HEK293 (cell line): Measurements from ENCODE around the gene SF3B4.

Experiments
- BCL11A ChIP-seq: fragments of 450-650 bp; formaldehyde crosslinking; IDR thresholded peaks from 2 replicates; pipeline ENCODE4 v1.5.1; 2016; ENCODE audit warnings: low read depth, missing biosample characterization, missing genetic modification characterization
- EGR2 ChIP-seq: fragments of 450-650 bp; formaldehyde crosslinking; IDR thresholded peaks from 2 replicates; pipeline ENCODE4 v1.5.1; 2016; ENCODE audit warnings: low read depth, missing biosample characterization, missing genetic modification characterization
- HOXA7 ChIP-seq: sonication (generic); formaldehyde crosslinking; IDR thresholded peaks from 2 replicates; pipeline ENCODE4 v1.8.1; 2022; ENCODE audit warnings: missing genetic modification reagents, borderline replicate concordance
- INSM2 ChIP-seq: fragments of 450-650 bp; formaldehyde crosslinking; IDR thresholded peaks from 2 replicates; pipeline ENCODE4 v1.5.1; 2016; ENCODE audit warnings: missing biosample characterization, missing genetic modification characterization
- KLF9 ChIP-seq: fragments of 450-650 bp; formaldehyde crosslinking; IDR thresholded peaks from 2 replicates; pipeline ENCODE4 v1.5.1; 2016; ENCODE audit warnings: missing biosample characterization, missing genetic modification characterization, low read depth
- MEIS1 ChIP-seq: sonication (generic); formaldehyde crosslinking; IDR thresholded peaks from 2 replicates; pipeline ENCODE4 v1.8.1; 2022; ENCODE audit warnings: missing genetic modification reagents, mild to moderate bottlenecking, borderline replicate concordance
- PATZ1 ChIP-seq: fragments of 450-650 bp; formaldehyde crosslinking; IDR thresholded peaks from 2 replicates; pipeline ENCODE4 v1.5.1; 2016; ENCODE audit warnings: missing biosample characterization, missing genetic modification characterization
- PRDM10 ChIP-seq: fragments of 450-650 bp; formaldehyde crosslinking; IDR thresholded peaks from 2 replicates; pipeline ENCODE4 v1.5.1; 2016; ENCODE audit warnings: missing biosample characterization, missing genetic modification characterization
- REPIN1 ChIP-seq: fragments of 450-650 bp; formaldehyde crosslinking; IDR thresholded peaks from 2 replicates; pipeline ENCODE4 v1.5.1; 2017; ENCODE audit warnings: missing biosample characterization, missing genetic modification characterization, low read depth
- SALL2 ChIP-seq: fragments of 450-650 bp; formaldehyde crosslinking; IDR thresholded peaks from 2 replicates; pipeline ENCODE4 v1.5.0; 2017; ENCODE audit warnings: missing biosample characterization, mild to moderate bottlenecking, missing genetic modification characterization, borderline replicate concordance
- SP3 ChIP-seq: fragments of 450-650 bp; formaldehyde crosslinking; IDR thresholded peaks from 2 replicates; pipeline ENCODE4 v1.5.1; 2016; ENCODE audit warnings: missing biosample characterization, missing genetic modification characterization
- TCF7L2 ChIP-seq: IDR thresholded peaks from 2 replicates; pipeline ENCODE4 v1.6.1; 2011; ENCODE audit warnings: low read depth, mild to moderate bottlenecking, inconsistent platforms, low read length, moderate library complexity, borderline replicate concordance
- ZNF112 ChIP-seq: fragments of 450-650 bp; formaldehyde crosslinking; IDR thresholded peaks from 2 replicates; pipeline ENCODE4 v1.5.0; 2017; ENCODE audit warnings: missing biosample characterization, missing genetic modification characterization
- ZNF23 ChIP-seq: fragments of 450-650 bp; formaldehyde crosslinking; IDR thresholded peaks from 2 replicates; pipeline ENCODE4 v1.5.1; 2016; ENCODE audit warnings: missing biosample characterization, missing genetic modification characterization, borderline replicate concordance
- ZNF473 ChIP-seq: fragments of 450-650 bp; formaldehyde crosslinking; IDR thresholded peaks from 2 replicates; pipeline ENCODE4 v1.5.1; 2017; ENCODE audit warnings: missing biosample characterization, missing genetic modification characterization
- ZNF664 ChIP-seq: fragments of 450-650 bp; formaldehyde crosslinking; IDR thresholded peaks from 2 replicates; pipeline ENCODE4 v1.5.1; 2016; ENCODE audit warnings: missing biosample characterization, missing genetic modification characterization
- ZNF692 ChIP-seq: fragments of 450-650 bp; formaldehyde crosslinking; IDR thresholded peaks from 2 replicates; pipeline ENCODE4 v1.5.1; 2016; ENCODE audit warnings: missing biosample characterization, missing genetic modification characterization
- ZSCAN18 ChIP-seq: fragments of 450-650 bp; formaldehyde crosslinking; IDR thresholded peaks from 2 replicates; pipeline ENCODE4 v1.5.1; 2016; ENCODE audit warnings: missing biosample characterization, missing genetic modification characterization
- TF ChIP-seq, protein P1 (sequence below): fragments of 450-650 bp; formaldehyde crosslinking; conservative IDR thresholded peaks from 2 replicates; pipeline ENCODE4 v1.5.1; 2016; ENCODE audit warnings: low read depth, missing biosample characterization, missing genetic modification characterization
- TF ChIP-seq, protein P2 (sequence below): IDR thresholded peaks from 2 replicates; pipeline ENCODE4 v1.6.1; 2011; ENCODE audit warnings: mild to moderate bottlenecking, low read depth, low read length, borderline replicate concordance

The SF3B4 gene

GRCh38 chr1:149927563-149928400, at the start of gene SF3B4 (continued):
- TF ChIP-seq KLF9 (peak; percentile 96), ZSCAN18 (no peak), ZNF473 (tag by site-specific recombination) (no peak), BCL11A (tag by site-specific recombination) (no peak), ZNF692 (peak; percentile 7), INSM2 (tag by site-specific recombination) (peak; percentile 39; the same call in 1 of the 2 replicates), ZNF23 (tag by site-specific recombination) (no peak), ZNF664 (tag by site-specific recombination) (no peak), ZNF112 (tag by site-specific recombination) (no peak), PRDM10 (tag by site-specific recombination) (no peak; the same call in 1 of the 2 replicates), TCF7L2 (no peak), EGR2 (tag by site-specific recombination) (no peak), HOXA7 (CRISPR knock-in tag) (no peak), REPIN1 (tag by site-specific recombination) (no peak), MEIS1 (CRISPR knock-in tag) (no peak), SALL2 (tag by site-specific recombination) (no peak), PATZ1 (tag by site-specific recombination) (peak; percentile 43), SP3 (tag by site-specific recombination) (peak; percentile 99)
- TF ChIP-seq, protein P1, sequence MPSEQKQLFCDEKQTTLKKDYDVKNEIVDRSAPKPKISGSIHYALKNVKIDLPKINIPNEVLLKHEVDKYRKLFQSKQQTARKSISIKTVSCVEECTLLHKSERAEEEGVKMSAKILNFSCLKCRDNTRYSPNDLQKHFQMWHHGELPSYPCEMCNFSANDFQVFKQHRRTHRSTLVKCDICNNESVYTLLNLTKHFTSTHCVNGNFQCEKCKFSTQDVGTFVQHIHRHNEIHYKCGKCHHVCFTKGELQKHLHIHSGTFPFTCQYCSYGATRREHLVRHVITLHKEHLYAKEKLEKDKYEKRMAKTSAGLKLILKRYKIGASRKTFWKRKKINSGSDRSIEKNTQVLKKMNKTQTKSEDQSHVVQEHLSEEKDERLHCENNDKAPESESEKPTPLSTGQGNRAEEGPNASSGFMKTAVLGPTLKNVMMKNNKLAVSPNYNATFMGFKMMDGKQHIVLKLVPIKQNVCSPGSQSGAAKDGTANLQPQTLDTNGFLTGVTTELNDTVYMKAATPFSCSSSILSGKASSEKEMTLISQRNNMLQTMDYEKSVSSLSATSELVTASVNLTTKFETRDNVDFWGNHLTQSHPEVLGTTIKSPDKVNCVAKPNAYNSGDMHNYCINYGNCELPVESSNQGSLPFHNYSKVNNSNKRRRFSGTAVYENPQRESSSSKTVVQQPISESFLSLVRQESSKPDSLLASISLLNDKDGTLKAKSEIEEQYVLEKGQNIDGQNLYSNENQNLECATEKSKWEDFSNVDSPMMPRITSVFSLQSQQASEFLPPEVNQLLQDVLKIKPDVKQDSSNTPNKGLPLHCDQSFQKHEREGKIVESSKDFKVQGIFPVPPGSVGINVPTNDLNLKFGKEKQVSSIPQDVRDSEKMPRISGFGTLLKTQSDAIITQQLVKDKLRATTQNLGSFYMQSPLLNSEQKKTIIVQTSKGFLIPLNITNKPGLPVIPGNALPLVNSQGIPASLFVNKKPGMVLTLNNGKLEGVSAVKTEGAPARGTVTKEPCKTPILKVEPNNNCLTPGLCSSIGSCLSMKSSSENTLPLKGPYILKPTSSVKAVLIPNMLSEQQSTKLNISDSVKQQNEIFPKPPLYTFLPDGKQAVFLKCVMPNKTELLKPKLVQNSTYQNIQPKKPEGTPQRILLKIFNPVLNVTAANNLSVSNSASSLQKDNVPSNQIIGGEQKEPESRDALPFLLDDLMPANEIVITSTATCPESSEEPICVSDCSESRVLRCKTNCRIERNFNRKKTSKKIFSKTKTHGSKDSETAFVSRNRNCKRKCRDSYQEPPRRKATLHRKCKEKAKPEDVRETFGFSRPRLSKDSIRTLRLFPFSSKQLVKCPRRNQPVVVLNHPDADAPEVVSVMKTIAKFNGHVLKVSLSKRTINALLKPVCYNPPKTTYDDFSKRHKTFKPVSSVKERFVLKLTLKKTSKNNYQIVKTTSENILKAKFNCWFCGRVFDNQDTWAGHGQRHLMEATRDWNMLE (tag by site-specific recombination) = peak; percentile 94
- TF ChIP-seq, protein P2, sequence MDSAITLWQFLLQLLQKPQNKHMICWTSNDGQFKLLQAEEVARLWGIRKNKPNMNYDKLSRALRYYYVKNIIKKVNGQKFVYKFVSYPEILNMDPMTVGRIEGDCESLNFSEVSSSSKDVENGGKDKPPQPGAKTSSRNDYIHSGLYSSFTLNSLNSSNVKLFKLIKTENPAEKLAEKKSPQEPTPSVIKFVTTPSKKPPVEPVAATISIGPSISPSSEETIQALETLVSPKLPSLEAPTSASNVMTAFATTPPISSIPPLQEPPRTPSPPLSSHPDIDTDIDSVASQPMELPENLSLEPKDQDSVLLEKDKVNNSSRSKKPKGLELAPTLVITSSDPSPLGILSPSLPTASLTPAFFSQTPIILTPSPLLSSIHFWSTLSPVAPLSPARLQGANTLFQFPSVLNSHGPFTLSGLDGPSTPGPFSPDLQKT = no peak; the same call in 1 of the 2 replicates
